ENCODE data around the gene PHF10. TPM values are rescaled to one million over a fixed set of nuclear protein-coding genes. Genes with fewer than 3 reads are reported as not detected.
A peak's percentile ranks its signal among the peaks of the same experiment; 100 is the strongest.
"Not testable (repeated sequence)": the region's sequence is repeated elsewhere in the genome, so short reads cannot be mapped to it uniquely, and the experiment has no call there.

Gene PHF10
- total RNA-seq, 1 donor from 2014 or later: 56.6 TPM

DNA sequence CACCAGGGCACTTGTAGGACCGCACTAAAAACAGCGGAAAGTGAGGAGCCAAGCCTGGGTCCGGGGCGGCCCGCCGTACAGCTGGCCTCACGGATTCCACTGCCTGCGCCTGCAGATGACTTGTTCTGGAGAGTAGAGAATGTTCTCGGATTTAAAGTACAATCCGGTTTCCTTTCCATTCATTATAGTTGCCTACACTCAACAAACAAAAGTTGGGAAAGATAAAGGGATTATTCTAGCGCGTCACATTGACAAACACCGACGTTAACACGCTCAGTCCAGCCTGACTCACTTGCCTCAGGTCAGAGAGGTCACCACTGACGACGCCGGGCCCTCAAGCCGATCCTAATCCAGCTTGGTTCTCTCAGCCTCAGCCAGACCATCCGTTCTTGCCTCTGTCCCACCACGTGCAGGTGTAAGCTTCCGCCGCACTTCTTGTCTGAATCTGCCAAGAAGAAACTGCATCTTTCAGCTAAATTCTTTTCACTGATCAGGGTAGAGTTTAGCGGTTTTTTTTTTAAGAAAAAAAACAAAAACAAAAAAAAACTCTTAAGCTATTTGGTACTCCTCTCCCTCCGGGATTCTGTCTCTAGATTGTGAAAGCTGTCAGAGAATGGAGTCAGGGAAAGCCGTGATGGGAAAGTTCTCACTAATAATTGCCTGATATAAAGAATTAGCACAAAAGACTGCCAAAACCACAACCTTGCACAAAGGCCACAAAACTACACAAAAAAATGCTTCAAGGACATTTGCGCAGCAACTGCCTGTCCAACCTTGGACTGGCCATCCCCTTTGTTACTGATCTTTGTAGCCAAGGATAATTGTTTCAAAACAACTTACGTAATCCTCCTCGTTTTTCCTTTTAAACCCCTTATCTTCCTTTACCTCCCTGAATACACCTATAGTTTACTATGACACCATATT is 1.1 kb upstream of the PHF10 start:
- DNase-seq (ENCODE audit: low spot score): no peak
- intact Hi-C loops (cut with DNase I): loop anchor here (10.0 kb wide), 1 partner anchor 829 kb away; the partner anchor contains the start of genes PSMB1 and TBP

- no peak for DNase-seq (ENCODE audit: low spot score)
- intact Hi-C loops (cut with DNase I): loop anchor here (1.0 to 10.0 kb wide), 3 partner anchors 21 to 831 kb away; partner anchors contain the start of genes C6orf120, DYNLT2, ERMARD and PSMB1
Measured at GRCh38 chr6:169723991-169724493, 258 bp downstream of the PHF10 start.

- intact Hi-C loops (cut with DNase I): loop anchor here (1.0 to 10.0 kb wide), 3 partner anchors 21 to 831 kb away; partner anchors contain the start of genes C6orf120, DYNLT2, ERMARD and PSMB1
- DNase-seq (ENCODE audit: low spot score): peak; percentile 89
Measured at GRCh38 chr6:169723200-169723909, 945 bp downstream of the PHF10 start.

GRCh38 chr6:169722362-169723199 is 1.7 kb downstream of the PHF10 start:
- intact Hi-C loops (cut with DNase I): loop anchor here (1.0 to 10.0 kb wide), 3 partner anchors 20 to 832 kb away; partner anchors contain the start of genes C6orf120, DYNLT2, ERMARD and PSMB1

DNA sequence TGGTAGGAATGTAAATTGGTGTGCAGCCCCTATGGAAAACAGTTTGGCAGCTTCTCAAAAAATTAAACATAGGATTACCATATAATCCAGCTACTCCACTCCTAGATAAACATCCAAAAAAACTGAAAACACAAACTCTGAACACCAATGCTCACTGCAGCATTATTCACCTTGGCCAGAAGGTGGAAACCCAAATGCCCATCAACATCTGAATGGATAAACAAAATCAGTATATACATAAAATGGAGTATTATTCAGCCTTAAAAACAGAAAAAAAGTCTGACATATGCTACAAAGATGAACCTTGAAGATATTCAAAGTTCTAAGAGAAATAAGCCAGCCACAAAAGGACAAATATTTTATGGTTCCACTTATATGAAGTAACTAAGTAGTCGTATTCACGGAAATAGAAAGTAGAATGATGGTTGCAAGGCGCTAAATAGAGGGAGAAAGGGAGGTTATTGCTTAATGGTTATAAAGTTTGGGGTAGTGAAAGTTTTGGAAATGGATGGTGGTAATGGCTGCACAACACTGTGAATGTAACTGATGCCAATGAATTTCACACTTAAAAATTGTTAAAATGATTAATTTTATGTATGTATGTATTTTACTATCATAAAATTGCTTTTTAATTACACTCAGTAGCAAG is 4.0 kb downstream of the PHF10 start:
- intact Hi-C loops (cut with DNase I): loop anchor here (10.0 kb wide), 1 partner anchor 834 kb away; the partner anchor contains the start of genes PSMB1 and TBP
- DNase-seq (ENCODE audit: low spot score): no peak

More at GRCh38 chr6:169722362-169723199, 1.7 kb downstream of the PHF10 start:
- no peak for DNase-seq (ENCODE audit: low spot score)

DNA sequence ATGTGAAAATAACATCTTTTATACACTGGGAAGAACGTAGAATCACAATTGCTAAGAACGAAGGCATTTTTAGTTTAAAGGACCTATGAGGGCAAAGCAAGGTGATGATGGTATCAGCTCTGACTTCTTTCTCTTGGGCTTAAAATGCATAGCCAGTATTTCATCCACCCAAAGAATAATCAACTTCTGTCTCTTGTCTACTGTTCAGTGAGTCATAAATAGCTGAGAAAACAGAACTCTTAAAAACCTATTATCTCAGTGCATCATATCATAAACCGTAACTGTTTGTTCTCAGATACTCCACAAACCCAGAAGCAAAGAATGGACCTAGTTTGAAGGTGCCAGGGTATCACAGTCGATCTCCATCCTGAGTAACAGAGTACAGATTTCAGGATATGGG is 5.2 kb downstream of the PHF10 start:
- no peak for DNase-seq (ENCODE audit: low spot score)
- intact Hi-C loops (cut with DNase I): no loop called here

DNA sequence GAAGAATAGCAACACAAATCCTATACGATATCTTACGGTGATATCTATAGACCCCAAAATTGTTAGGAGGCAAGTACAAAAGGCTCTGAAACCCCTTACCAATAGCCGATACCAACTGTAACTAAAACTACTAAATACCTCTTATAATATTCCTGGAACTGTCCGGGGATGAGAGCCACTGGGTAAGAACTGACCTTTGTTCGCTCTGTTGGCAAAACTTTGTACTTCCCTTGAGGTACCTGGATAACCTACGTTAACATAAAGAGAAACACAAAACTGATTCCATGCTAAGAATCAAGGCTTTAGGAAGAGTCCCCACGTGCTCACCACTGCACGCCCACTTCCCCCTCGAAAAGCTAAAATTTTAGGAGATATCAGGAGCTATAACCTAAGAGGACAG is 9.7 kb downstream of the PHF10 start:
- no peak for DNase-seq (ENCODE audit: low spot score)
- intact Hi-C loops (cut with DNase I): no loop called here

- intact Hi-C loops (cut with DNase I): no loop called here
- no peak for DNase-seq (ENCODE audit: low spot score)
Measured at GRCh38 chr6:169714178-169714577, 10.1 kb downstream of the PHF10 start.

DNA sequence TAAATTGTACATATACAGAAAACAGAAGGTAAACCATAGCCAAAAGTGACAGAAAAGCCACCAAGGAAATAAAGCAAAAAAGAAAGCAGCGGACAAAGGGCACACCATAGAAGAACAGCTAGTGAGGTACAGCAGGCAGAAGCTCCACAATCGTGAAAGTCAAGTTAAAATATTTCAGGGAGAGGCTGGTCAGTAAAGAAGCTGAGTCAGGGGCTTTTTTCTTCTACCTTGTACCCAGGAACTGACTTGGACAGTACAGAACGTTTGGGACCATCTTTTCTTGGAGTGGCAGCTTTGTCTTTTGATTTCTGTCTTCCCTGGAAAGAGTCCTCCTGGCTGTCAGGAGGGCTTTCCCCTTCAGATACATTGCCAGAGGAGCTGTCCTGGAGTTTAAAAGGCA is 14.3 kb downstream of the PHF10 start:
- no peak for DNase-seq (ENCODE audit: low spot score)
- intact Hi-C loops (cut with DNase I): no loop called here

GRCh38 chr6:169709293-169709692 is 15.0 kb downstream of the PHF10 start:
- DNase-seq (ENCODE audit: low spot score): no peak
- intact Hi-C loops (cut with DNase I): no loop called here

GRCh38 chr6:169707772-169708171 is 16.5 kb downstream of the PHF10 start:
- intact Hi-C loops (cut with DNase I): no loop called here
- DNase-seq (ENCODE audit: low spot score): no peak

DNA sequence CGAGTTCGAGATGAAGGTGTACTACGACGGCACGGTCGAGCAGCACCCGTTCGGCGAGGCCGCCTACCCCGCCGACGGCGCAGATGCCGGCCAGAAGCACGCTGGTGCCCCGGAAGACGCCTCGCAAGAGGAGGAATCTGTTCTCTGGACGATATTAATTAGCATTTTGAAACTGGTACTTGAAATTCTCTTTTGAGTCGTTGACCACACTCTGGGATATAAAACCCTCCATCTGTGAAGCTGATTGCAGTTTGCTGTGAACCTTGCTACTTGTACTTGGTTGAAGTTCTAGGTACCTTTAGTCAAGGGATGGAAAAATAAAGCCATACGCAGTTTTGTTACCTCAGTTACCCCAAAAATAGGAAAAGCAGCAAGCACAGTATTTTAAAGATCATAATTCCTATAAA is 21.5 kb downstream of the PHF10 start:
- no peak for DNase-seq (ENCODE audit: low spot score)
- intact Hi-C loops (cut with DNase I): loop anchor here (2.0 kb wide), 2 partner anchors 20 to 48 kb away; partner anchors contain the start of genes DYNLT2 and ERMARD

- DNase-seq (ENCODE audit: low spot score): peak; percentile 97
- intact Hi-C loops (cut with DNase I): loop anchor here (2.0 kb wide), 2 partner anchors 21 to 49 kb away; partner anchors contain the start of genes DYNLT2 and ERMARD
Measured at GRCh38 chr6:169701954-169702839, 22.1 kb downstream of the PHF10 start, which contains the start of the genes C6orf120 and WDR27. TSS of gene C6orf120 (plus strand) at chr6:169702126. CDS start at chr6:169702460, 334 bp downstream. TSS of gene WDR27 (minus strand) at chr6:169702029. CDS start at chr6:169689005, 13,024 bp downstream.

GRCh38 chr6:169701311-169701953 is 22.9 kb downstream of the PHF10 start:
- DNase-seq (ENCODE audit: low spot score): no peak
- intact Hi-C loops (cut with DNase I): no loop called here

DNA sequence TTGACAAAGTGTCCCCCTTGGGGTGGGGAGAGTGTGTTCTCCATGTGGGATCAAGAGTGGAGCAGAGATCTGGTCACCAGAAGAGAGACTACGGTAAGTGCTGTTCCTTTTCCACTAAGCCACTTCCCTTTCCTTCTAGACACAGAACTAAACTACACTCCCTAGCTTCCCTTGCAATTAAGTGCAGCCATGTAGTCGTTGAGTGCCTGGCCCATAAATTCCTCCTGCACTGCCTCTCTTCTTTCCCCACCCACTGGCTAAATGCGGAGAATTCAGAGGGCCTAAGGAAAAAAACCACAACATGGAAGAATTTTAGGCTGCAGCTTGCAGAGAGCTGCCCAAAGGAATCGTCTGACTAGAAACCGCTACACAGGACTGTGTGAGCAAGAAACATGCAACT is 24.0 kb downstream of the PHF10 start:
- intact Hi-C loops (cut with DNase I): no loop called here
- no peak for DNase-seq (ENCODE audit: low spot score)

DNA sequence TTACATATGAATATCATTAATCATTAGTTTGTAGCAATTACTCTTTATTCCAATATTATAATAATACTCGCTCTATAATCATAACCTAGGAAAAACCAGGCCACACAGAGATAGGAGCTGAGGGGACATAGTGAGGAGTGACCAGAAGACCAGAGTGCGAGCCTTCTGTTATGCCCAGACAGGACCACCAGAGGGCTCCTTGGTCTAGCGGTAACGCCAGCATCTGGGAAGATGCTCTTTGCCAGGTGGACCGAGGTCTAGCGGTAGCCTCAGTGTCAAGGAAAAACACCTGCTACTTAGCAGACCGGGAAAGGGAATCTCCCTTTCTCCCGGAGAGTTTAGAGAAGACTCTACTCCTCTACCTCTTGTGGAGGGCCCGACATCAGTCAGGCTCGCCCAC is 27.2 kb downstream of the PHF10 start:
- DNase-seq (ENCODE audit: low spot score); intact Hi-C loops (cut with DNase I): not testable (repeated sequence)

DNA sequence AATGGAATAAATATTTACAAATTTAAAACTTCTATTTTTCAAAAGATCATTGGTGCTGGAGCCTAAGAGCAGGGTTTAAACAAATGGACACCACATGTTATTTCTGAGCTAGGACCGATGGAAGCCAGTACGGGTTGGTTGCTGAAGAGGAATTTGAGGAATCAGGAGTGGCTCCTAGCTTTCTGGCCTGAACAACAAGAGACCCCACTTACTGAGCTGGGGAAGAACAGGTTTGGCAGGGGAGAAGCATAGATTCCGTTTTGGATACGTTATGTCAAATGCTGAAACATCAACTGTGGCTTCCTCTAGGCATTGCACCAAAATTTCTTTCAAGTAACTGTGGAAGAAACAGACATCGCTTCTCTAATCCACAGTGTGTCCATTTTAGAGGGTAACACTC is 29.2 kb downstream of the PHF10 start:
- intact Hi-C loops (cut with DNase I): no loop called here
- DNase-seq (ENCODE audit: low spot score): no peak
